Liver (tissue), 9 donors: ENCODE measurements around the gene TMEM59. TPM values are rescaled to one million over a fixed set of nuclear protein-coding genes. Genes with fewer than 3 reads are reported as not detected.

Experiments used
- DNase-seq: peaks from one replicate; pipeline ENCODE4 v3.0.0-alpha.2; 2017; ENCODE audit warnings: low spot score
- H3K27ac ChIP-seq, 2 donors: one replicate each; pipeline ENCODE4 v1.7.0; 2013; ENCODE audit warnings: inconsistent platforms in 2 of 2, low read length in 2 of 2, control low read depth in 1 of 2, low read depth in 1 of 2, mild to moderate bottlenecking in 1 of 2
- H3K27me3 ChIP-seq, 4 donors: one replicate each; pipeline versions ENCODE4 v1.6.1 to v1.7.0; 2013; ENCODE audit warnings: low read length in 3 of 4, inconsistent platforms in 1 of 4, mild to moderate bottlenecking in 1 of 4, moderate library complexity in 1 of 4; ENCODE audit not compliant: control insufficient read depth in 4 of 4, insufficient read depth in 4 of 4
- H3K36me3 ChIP-seq, 4 donors: one replicate each; pipeline versions ENCODE4 v1.6.1 to v1.7.0; 2013; ENCODE audit warnings: low read length in 3 of 4, mild to moderate bottlenecking in 3 of 4, low read depth in 1 of 4, moderate library complexity in 1 of 4; ENCODE audit not compliant: control insufficient read depth in 4 of 4, insufficient read depth in 3 of 4
- H3K4me1 ChIP-seq, 4 donors: one replicate each; pipeline versions ENCODE4 v1.6.1 to v1.7.0; 2013; ENCODE audit warnings: low read length in 3 of 4, mild to moderate bottlenecking in 3 of 4, moderate library complexity in 1 of 4; ENCODE audit not compliant: control insufficient read depth in 4 of 4, insufficient read depth in 4 of 4
- H3K4me3 ChIP-seq, 3 donors: one replicate each; pipeline versions ENCODE4 v1.6.1 to v1.7.0; 2013; ENCODE audit warnings: low read length in 3 of 3, control low read depth in 1 of 3, low read depth in 1 of 3, mild to moderate bottlenecking in 1 of 3
- H3K9ac ChIP-seq, 2 donors: one replicate each; pipeline ENCODE4 v1.7.0; 2013; ENCODE audit warnings: low read length in 2 of 2, mild to moderate bottlenecking in 2 of 2, moderate library complexity in 2 of 2, control low read depth in 1 of 2, low read depth in 1 of 2
- H3K9me3 ChIP-seq, 4 donors: one replicate each; pipeline versions ENCODE4 v1.6.1 to v1.7.0; 2013; ENCODE audit warnings: low read length in 3 of 4; ENCODE audit not compliant: control insufficient read depth in 4 of 4
- EGR1 ChIP-seq, 2 donors: IDR thresholded peaks; 2 replicates each; pipeline ENCODE4 v1.6.1; 2016 to 2018; ENCODE audit warnings: antibody characterized with exemption in 2 of 2, low read depth in 2 of 2
- FOXA1 ChIP-seq: IDR thresholded peaks from 2 replicates; pipeline ENCODE4 v1.6.1; 2016; ENCODE audit warnings: antibody characterized with exemption
- FOXA2 ChIP-seq: IDR thresholded peaks from 2 replicates; pipeline ENCODE4 v1.6.1; 2016; ENCODE audit warnings: antibody characterized with exemption
- GABPA ChIP-seq, 2 donors: IDR thresholded peaks in 1 of 2; conservative IDR thresholded peaks in 1 of 2; 2 replicates each; pipeline ENCODE4 v1.6.1; 2016; ENCODE audit warnings: antibody characterized with exemption in 2 of 2, mild to moderate bottlenecking in 1 of 2, moderate library complexity in 1 of 2
- HNF4A ChIP-seq, 2 donors: conservative IDR thresholded peaks; 2 replicates each; pipeline ENCODE4 v1.6.1; 2016; ENCODE audit warnings: antibody characterized with exemption in 2 of 2, mild to moderate bottlenecking in 2 of 2
- HNF4G ChIP-seq: IDR thresholded peaks from 2 replicates; pipeline ENCODE4 v1.6.1; 2016; ENCODE audit warnings: antibody characterized with exemption
- JUND ChIP-seq, 2 donors: IDR thresholded peaks; 2 replicates each; pipeline ENCODE4 v1.6.1; 2016; ENCODE audit warnings: antibody characterized with exemption in 2 of 2
- NR2F2 ChIP-seq: IDR thresholded peaks from 2 replicates; pipeline ENCODE4 v1.6.1; 2016; ENCODE audit warnings: antibody characterized with exemption
- RAD21 ChIP-seq, 2 donors: IDR thresholded peaks; 2 replicates each; pipeline ENCODE4 v1.6.1; 2016; ENCODE audit warnings: antibody characterized with exemption in 2 of 2, mild to moderate bottlenecking in 2 of 2
- RXRA ChIP-seq, 2 donors: IDR thresholded peaks; 2 replicates each; pipeline ENCODE4 v1.6.1; 2017 to 2018; ENCODE audit warnings: antibody characterized with exemption in 2 of 2, mild to moderate bottlenecking in 1 of 2
- SP1 ChIP-seq: IDR thresholded peaks from 2 replicates; pipeline ENCODE4 v1.6.1; 2018; ENCODE audit warnings: antibody characterized with exemption, mild to moderate bottlenecking
- TAF1 ChIP-seq: conservative IDR thresholded peaks from 2 replicates; pipeline ENCODE4 v1.6.1; 2016; ENCODE audit warnings: antibody characterized with exemption, mild to moderate bottlenecking
- YY1 ChIP-seq: IDR thresholded peaks from 2 replicates; pipeline ENCODE4 v1.6.1; 2016; ENCODE audit warnings: antibody characterized with exemption, mild to moderate bottlenecking
- ZBTB33 ChIP-seq: IDR thresholded peaks from 2 replicates; pipeline ENCODE4 v1.6.1; 2016; ENCODE audit warnings: antibody characterized with exemption
- WGBS: extraction: QIAGEN DNeasy Blood & Tissue Kit; methylation state at CpG from one replicate; pipeline ENCODE4 v1.1.7; 2013; 5-methylcytosine and 5-hydroxymethylcytosine counted together
- polyA plus RNA-seq, 2 donors: library from polyadenylated mRNA; stranded (reverse) in 1 of 2; unstranded in 1 of 2; fragments of 200-250 nt in 1 of 2; fragments of >200 nt in 1 of 2; fragmentation: Nextera tagmentation in 1 of 2; extraction: Ambion mirVana in 1 of 2; gene quantifications; one replicate each; pipeline versions ENCODE4 v1.2.1 to v1.2.3, GENCODE V29; 2013 to 2015
- total RNA-seq, 2 donors: library from RNA; depleted of rRNA; stranded (reverse); fragments of >200 nt; gene quantifications; one replicate each; pipeline ENCODE4 v1.2.3, GENCODE V29; 2014
- TF ChIP-seq, protein P1 (sequence below): fragments of 150-350 bp; IDR thresholded peaks from 2 replicates; pipeline ENCODE4 v1.5.1; 2017; ENCODE audit warnings: improper control_type of control experiment, low read depth, low read length; ENCODE audit not compliant: missing input control
- TF ChIP-seq, protein P2 (sequence below): IDR thresholded peaks from 2 replicates; pipeline ENCODE4 v1.6.1; 2016; ENCODE audit warnings: antibody characterized with exemption
- TF ChIP-seq, protein P3 (sequence below): IDR thresholded peaks from 2 replicates; pipeline ENCODE4 v1.6.1; 2016; ENCODE audit warnings: antibody characterized with exemption, mild to moderate bottlenecking
- TF ChIP-seq, protein P4 (sequence below): IDR thresholded peaks from 2 replicates; pipeline ENCODE4 v1.6.1; 2016; ENCODE audit warnings: antibody characterized with exemption
- donor health status: healthy.
- donor health status: healthy.
- donor health status: healthy.
- donor health status: healthy.
- donor health status: healthy.

The TMEM59 gene
- total and polyA plus RNA-seq, 4 donors: 255 to 436 (median 279) TPM

GRCh38 chr1:53982034-53982762, 70.8 kb downstream of the TMEM59 start:
- Histone ChIP-seq H3K4me3 (peak overlapping the region; percentile 44 to 73 (median 59)), H3K27ac (peak overlapping the region; percentile 91), H3K4me1 (peaks cover 4 to 23% (median 8%) of the 10 kb centered on the region in 4 donors), H3K9ac (peak overlapping the region; percentile 18 to 68), H3K27me3 (no peaks in the 10 kb centered on the region), H3K36me3 (no peaks in the 10 kb centered on the region), H3K9me3 (no peaks in the 10 kb centered on the region)
- peak; percentile 45 for DNase-seq
- TF ChIP-seq, protein P1, sequence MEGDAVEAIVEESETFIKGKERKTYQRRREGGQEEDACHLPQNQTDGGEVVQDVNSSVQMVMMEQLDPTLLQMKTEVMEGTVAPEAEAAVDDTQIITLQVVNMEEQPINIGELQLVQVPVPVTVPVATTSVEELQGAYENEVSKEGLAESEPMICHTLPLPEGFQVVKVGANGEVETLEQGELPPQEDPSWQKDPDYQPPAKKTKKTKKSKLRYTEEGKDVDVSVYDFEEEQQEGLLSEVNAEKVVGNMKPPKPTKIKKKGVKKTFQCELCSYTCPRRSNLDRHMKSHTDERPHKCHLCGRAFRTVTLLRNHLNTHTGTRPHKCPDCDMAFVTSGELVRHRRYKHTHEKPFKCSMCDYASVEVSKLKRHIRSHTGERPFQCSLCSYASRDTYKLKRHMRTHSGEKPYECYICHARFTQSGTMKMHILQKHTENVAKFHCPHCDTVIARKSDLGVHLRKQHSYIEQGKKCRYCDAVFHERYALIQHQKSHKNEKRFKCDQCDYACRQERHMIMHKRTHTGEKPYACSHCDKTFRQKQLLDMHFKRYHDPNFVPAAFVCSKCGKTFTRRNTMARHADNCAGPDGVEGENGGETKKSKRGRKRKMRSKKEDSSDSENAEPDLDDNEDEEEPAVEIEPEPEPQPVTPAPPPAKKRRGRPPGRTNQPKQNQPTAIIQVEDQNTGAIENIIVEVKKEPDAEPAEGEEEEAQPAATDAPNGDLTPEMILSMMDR: no peak
- TF ChIP-seq EGR1 (IDR thresholded peaks at IDR 0.05; ENCODE audit: low read depth in 2 of 2) (peak; percentile 21 to 71), ZBTB33 (peak; percentile 48), HNF4A (conservative IDR thresholded peaks at IDR 0.05) (peak; percentile 67 to 77), FOXA1 (no peak), JUND (IDR thresholded peaks at IDR 0.05) (peak in 1 of 2 donors; percentile 14), NR2F2 (no peak), TAF1 (no peak), GABPA (IDR thresholded peaks at IDR 0.05 in 1 of 2, conservative IDR thresholded peaks at IDR 0.05 in 1 of 2) (peak; percentile 59 to 64), HNF4G (no peak), FOXA2 (no peak), RXRA (IDR thresholded peaks at IDR 0.05) (peak; percentile 87 to 93), YY1 (peak; percentile 89), SP1 (peak; percentile 67), RAD21 (IDR thresholded peaks at IDR 0.05) (peak in 1 of 2 donors; percentile 42)
- TF ChIP-seq, protein P2, sequence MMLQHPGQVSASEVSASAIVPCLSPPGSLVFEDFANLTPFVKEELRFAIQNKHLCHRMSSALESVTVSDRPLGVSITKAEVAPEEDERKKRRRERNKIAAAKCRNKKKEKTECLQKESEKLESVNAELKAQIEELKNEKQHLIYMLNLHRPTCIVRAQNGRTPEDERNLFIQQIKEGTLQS: peak; percentile 37
- TF ChIP-seq, protein P3, sequence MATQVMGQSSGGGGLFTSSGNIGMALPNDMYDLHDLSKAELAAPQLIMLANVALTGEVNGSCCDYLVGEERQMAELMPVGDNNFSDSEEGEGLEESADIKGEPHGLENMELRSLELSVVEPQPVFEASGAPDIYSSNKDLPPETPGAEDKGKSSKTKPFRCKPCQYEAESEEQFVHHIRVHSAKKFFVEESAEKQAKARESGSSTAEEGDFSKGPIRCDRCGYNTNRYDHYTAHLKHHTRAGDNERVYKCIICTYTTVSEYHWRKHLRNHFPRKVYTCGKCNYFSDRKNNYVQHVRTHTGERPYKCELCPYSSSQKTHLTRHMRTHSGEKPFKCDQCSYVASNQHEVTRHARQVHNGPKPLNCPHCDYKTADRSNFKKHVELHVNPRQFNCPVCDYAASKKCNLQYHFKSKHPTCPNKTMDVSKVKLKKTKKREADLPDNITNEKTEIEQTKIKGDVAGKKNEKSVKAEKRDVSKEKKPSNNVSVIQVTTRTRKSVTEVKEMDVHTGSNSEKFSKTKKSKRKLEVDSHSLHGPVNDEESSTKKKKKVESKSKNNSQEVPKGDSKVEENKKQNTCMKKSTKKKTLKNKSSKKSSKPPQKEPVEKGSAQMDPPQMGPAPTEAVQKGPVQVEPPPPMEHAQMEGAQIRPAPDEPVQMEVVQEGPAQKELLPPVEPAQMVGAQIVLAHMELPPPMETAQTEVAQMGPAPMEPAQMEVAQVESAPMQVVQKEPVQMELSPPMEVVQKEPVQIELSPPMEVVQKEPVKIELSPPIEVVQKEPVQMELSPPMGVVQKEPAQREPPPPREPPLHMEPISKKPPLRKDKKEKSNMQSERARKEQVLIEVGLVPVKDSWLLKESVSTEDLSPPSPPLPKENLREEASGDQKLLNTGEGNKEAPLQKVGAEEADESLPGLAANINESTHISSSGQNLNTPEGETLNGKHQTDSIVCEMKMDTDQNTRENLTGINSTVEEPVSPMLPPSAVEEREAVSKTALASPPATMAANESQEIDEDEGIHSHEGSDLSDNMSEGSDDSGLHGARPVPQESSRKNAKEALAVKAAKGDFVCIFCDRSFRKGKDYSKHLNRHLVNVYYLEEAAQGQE: peak; percentile 80
- TF ChIP-seq, protein P4, sequence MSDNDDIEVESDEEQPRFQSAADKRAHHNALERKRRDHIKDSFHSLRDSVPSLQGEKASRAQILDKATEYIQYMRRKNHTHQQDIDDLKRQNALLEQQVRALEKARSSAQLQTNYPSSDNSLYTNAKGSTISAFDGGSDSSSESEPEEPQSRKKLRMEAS: peak; percentile 72
- 32% methylated on average over 20 of the region's 20 CpGs for WGBS
